GM18873 (cell line): ENCODE measurements around the gene ANO3.

Experiments
- ATAC-seq: cut with Tn5 transposase; IDR thresholded peaks from one replicate; pipeline ENCODE4 v1.9.1; 2021; ENCODE audit warnings: mild to moderate bottlenecking, moderate library complexity, moderate number of reproducible peaks; ENCODE audit not compliant: unreplicated experiment, low FRiP score

ANO3 gene

DNA sequence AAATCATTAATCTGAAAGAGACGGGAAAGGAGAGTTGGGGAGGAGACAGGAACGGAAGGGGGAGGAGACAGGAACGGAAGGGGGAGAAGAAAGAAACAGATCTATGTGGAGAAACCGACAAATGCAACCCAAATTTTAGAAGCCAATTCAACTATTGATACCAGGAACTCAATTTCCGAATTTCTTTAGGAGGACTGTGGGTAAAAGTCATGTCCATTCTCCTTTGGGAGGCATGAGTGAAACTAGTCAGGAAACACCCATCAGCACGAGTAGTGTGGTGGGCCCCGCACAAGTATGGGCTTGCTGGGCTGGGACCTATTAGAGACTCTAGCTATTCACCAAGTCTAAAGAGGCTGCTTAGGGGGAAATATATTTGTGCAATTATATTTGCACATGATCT, 18.1 kb downstream of the ANO3 start:
- no peak for ATAC-seq

- no peak for ATAC-seq
Observed at GRCh38 chr11:26353010-26353409, 21.1 kb downstream of the ANO3 start.

GRCh38 chr11:26359055-26359454, 27.1 kb downstream of the ANO3 start:
- no peak for ATAC-seq

- no peak for ATAC-seq
Observed at GRCh38 chr11:26365284-26365683, 33.4 kb downstream of the ANO3 start.

GRCh38 chr11:26377619-26378018, 45.7 kb downstream of the ANO3 start:
- no peak for ATAC-seq

DNA sequence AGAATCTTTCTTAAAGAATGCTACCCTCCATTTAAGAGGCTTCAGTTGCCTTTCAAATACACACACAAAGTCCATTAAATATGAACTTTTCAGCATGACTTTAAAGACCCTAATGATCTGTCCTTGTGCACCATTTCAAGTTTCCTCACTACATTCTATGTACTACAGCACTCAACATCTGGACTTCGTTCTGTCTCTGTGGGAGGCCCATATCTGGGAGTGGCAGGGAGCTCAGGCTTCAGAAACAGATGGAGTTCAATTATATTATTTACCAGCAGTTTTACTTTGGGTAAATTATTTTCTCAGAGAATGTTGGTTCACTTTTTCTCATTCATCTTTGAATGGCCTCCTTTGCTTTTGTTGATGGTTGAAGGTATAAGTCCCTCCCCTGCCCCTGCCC, 67.4 kb downstream of the ANO3 start:
- ATAC-seq: no peak

GRCh38 chr11:26410706-26411366, 78.9 kb downstream of the ANO3 start:
- ATAC-seq: no peak

DNA sequence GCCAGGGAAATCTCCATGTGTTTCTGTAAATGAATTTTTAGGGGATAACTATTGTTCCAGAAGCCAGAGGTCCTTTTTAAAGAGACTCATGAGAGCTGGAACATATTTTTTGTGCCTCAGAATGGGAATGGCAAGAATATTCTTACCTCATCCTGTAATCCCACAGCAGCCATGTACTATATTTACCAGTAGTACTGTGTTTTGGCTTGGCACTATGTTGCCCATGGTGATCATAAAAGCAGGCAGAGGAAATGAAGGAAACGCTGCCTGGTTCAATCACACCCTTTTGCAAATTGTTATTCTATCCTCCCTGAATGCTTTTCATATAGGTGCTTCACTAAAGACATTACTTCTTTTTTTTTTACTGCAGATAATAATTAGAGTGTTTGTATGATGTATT, 81.0 kb downstream of the ANO3 start:
- no peak for ATAC-seq

DNA sequence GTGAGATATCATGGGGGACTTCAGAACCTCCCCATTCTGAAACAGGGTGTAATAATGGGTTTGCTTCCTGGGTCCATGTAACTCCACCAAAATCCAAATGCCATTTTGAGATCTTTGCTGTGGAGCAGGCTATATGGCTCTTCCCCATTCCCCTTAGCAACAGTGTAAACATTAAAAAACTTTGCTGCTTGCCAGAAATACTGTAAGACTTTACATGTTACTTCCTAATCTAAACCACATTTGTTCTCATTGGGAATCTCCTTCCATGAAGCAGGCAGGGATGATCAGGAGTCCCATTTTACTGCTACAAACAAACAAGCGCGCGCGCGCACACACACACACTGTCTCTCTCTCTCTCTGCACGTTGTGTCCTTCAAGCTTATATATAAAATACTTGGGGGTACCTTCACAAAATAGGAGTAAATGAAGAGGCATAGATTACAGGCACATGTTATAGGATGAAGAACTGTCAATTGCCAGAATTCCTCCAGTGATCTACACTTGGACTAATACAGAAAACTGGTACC, 86.5 kb downstream of the ANO3 start:
- no peak for ATAC-seq

DNA sequence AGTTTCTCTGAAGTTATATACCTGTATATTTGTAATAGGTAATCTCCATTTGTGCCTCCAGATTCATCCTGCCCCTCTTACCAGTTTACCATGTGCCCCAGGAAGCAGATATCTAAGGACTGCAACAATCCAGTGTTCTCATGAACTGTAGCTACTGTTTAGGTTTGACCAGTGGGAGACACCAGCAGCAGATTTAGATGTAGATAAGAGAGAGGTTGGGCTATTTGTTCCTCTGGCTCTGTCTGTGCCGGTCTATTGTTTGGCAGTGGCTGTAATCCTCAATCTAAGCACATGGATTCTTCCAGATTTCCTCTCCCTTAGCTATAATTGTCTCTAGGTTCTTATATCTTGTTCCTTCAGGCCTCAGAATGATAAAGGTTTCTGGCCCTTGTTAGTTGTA, 88.4 kb downstream of the ANO3 start:
- ATAC-seq: no peak

- no peak for ATAC-seq
Observed at GRCh38 chr11:26424255-26424654, 92.3 kb downstream of the ANO3 start.

DNA sequence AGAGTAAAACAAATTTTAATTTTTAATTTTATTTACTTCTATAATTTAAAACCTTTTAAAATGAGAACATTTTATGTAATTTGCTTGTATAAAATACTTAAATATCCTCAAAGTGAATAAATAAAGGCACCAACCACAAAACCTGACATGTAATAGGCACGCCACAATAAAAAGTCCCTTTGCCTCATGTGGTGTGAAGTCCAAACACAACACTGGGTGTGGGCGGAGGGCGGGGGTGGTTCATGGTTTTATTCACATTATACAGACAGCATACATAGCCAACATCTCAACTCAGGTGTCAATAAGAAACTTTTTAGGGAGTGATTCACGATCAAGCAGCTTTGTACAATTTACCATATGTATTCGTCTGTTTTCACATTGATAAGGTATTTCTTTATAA, 107.9 kb downstream of the ANO3 start:
- ATAC-seq: no peak

GRCh38 chr11:26442131-26442530, 110.2 kb downstream of the ANO3 start:
- no peak for ATAC-seq

GRCh38 chr11:26443617-26444016, 111.7 kb downstream of the ANO3 start:
- ATAC-seq: no peak

- no peak for ATAC-seq
Observed at GRCh38 chr11:26457636-26458035, 125.7 kb downstream of the ANO3 start.

DNA sequence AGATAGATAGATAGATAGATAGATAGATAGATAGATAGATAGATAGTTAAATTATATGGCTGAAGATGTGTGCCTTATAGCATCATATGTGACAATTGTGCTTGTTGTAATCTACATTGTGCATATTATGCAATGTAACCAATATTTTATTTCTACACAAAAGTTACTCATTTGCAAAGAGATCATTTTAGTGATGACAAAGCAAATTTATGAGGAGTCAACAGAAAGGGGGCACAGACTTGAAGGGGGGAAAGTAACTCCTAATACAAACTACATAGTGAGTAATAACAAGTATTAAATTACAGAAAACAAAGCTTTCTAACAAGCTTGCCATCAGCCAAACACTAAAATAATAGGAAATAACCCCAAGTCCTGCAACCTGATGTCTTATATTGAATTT, 133.3 kb downstream of the ANO3 start:
- ATAC-seq: no peak

GRCh38 chr11:26467506-26467905, 135.6 kb downstream of the ANO3 start:
- no peak for ATAC-seq

DNA sequence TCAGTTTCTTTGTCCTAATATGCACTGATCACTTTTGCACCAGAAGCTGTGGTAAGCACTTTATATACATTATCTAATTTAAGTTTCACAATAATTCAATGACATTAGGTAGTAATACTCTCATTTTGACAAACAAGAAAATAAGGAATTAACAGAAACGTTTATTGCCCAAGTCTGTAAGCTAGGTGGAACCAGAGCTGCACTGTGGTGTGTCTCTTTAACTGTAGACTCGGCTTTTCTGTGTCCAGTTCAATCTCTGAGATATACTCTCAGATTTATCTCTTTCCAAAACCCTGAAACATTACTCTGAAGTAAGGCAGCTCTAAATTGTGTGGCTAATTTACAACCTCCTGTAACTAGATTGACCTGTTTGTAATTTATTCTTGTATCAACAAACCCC, 139.1 kb downstream of the ANO3 start:
- no peak for ATAC-seq

DNA sequence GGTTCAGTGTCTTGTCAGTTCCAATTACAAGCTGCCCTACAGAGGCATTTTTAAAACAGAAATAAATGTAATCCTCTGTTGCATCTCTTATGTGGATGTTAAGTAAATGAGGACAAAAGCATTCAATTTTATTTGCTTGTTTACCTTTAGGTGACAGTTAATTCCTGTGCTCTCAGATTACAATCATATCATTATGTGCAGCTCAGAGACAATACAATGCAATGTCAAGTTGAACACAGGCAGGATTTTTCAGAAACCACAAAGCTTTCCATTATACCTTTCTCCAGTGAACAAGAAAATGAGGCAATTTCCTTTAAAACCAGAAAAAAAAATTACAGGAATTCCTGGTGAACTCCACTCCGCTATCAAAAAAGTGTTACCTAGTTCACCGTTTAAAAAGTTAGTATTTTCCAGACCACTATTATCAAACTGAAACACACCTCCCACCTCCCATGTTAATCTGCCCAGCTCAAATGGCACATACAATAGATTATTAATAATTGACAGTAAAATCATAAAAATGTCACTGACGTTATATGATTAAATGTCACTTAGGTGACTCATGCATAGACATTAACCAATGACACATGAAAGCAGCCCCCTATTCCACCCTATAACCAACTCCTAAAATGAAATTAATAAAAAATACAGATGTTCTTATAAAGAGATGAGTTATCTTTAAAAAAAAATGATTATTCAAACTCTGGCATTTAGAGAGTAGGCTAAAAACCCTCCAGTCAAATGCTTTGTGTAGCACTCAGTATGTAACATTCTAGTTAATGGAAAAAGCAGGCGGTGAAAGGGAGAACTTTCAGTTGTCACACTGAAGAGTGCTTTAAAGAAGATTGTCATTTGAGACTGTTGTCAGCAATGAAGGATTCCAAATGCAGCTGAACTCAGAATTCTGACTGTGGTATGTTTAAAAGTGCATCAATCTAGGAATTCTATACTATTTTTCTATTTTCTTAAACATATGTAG, 141.6 kb downstream of the ANO3 start:
- ATAC-seq: no peak

GRCh38 chr11:26474401-26474800, 142.5 kb downstream of the ANO3 start:
- no peak for ATAC-seq

- no peak for ATAC-seq
Observed at GRCh38 chr11:26477396-26477795, 145.5 kb downstream of the ANO3 start.

DNA sequence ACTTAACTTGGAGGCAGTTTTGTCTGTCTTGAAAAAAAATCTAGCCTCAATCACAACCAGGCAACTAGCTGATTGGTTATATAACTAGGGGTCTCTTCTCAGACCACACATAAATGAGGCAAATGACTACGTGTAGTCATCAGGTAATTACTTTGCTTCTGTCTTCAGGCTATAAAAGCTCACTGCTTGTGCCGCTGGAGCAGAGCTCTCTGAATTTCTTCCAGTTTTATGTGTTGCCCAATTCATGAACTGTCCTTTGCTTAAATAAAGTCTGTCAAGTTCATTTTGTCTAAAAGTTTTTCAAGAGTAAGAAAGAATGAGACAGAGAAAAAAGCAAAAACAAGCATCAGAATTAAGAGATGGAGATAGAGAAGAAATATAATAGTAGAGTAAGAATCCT, 146.8 kb downstream of the ANO3 start:
- no peak for ATAC-seq
